ENCODE measurements around the gene UCP3. TPM values are rescaled to one million over a fixed set of nuclear protein-coding genes. Genes with fewer than 3 reads are reported as not detected.
"Not testable (repeated sequence)": the region's sequence is repeated elsewhere in the genome, so short reads cannot be mapped to it uniquely, and the experiment has no call there.

The UCP3 gene
- total RNA-seq, 2 donors from 2014 or later, result 5.5 to 6.0 TPM

DNA sequence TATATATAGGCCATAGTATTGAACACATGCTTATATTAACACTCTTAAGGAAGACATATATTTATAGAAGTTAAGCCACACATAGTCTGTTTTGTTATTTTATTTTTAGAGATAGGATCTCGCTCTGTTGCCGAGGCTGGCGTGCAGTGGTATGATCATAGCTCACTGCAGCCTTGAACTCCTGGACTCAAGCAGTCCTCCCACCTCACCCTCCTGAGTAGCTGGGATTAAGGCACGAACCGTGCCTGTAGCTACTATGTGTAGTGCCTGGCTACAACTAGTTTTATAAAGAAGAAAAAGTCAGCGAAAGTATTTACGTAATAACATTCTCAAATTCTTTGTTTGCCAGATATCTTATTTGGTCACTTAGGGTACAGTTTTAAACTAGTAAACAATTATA, 20.7 kb downstream of the UCP3 start:
- Mint-ChIP-seq H3K4me3 (no peak overlapping the region), H3K36me3 (ENCODE audit: low read depth) (no peaks in the 10 kb centered on the region), H3K27me3 (no peaks in the 10 kb centered on the region), H3K4me1 (peaks cover 25% of the 10 kb centered on the region), H3K27ac (peak overlapping the region; percentile 63)
- no peaks in the 10 kb centered on the region for H3K9me3 ChIP-seq (ENCODE audit: control insufficient read depth, low read length, poor library complexity, severe bottlenecking)
- no peak for ATAC-seq
- DNase-seq, result no peak

DNA sequence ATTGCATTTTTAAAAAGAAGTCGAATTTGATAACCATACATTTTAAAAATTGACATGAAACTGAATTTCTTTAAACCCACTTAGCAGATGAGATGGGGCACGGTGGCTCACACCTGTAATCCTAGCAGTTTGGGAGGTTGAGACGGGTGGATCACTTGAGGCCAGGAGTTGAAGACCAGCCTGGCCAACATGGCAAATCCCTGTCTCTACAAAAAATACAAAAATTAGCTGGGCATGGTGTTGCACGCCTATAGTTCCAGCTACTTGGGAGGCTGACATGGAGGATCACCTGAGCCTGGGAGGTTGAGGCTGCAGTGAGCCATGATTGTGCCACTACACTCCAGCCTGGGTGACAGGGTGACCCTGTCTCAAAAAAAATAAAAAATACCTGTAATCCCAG, 23.2 kb downstream of the UCP3 start:
- H3K4me3 Mint-ChIP-seq; DNase-seq; ATAC-seq; H3K9me3 ChIP-seq (ENCODE audit: control insufficient read depth, low read length, poor library complexity, severe bottlenecking); H3K27me3 Mint-ChIP-seq; H3K36me3 Mint-ChIP-seq (ENCODE audit: low read depth): not testable (repeated sequence)
- Mint-ChIP-seq H3K4me1 (peaks cover 25% of the 10 kb centered on the region), H3K27ac (peak overlapping the region; percentile 100)

DNA sequence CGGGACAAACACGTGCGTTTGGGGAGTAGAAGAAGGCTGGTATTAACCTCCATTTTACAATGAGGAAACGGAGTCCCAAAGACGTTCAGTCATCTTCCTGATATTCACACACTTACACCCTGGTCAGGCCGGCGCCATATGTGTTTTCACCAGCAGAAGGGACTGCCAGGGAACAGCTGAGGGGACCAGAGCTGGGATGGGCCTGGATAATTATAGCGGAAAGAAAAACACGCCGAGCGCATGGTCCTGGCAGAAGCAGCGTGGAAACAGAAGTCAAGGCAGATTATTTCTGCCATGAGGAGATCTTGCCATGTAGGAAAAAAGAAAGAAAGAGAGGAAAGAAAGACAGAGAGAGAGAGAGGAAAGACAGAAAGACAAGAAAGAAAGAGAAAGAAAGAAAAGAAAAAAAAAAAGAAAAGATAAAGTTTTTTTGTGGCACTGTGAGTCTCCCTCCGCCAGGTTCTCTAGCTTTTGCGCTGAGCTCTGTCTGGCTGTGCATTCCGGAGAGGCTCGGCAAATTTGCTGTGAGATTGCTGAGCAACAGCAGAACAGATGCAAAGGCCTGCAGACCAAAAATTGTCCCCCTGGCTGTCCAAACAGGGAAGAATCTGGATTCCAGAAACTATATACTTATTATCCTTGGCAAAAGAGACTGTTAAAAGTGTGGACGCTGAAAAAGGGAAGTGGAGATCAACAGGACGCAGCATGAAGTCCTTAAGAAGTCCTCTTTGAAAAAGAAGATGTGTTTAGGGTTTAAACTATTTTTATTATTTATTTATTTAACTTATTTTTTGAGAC, 24.9 kb downstream of the UCP3 start:
- ATAC-seq, result no peak
- no peaks in the 10 kb centered on the region for H3K9me3 ChIP-seq (ENCODE audit: control insufficient read depth, low read length, poor library complexity, severe bottlenecking)
- Mint-ChIP-seq H3K27me3 (no peaks in the 10 kb centered on the region), H3K27ac (peak overlapping the region; percentile 100), H3K36me3 (ENCODE audit: low read depth) (peaks cover 10% of the 10 kb centered on the region), H3K4me1 (peaks cover 38% of the 10 kb centered on the region), H3K4me3 (peak overlapping the region; percentile 100)
- no peak for DNase-seq

DNA sequence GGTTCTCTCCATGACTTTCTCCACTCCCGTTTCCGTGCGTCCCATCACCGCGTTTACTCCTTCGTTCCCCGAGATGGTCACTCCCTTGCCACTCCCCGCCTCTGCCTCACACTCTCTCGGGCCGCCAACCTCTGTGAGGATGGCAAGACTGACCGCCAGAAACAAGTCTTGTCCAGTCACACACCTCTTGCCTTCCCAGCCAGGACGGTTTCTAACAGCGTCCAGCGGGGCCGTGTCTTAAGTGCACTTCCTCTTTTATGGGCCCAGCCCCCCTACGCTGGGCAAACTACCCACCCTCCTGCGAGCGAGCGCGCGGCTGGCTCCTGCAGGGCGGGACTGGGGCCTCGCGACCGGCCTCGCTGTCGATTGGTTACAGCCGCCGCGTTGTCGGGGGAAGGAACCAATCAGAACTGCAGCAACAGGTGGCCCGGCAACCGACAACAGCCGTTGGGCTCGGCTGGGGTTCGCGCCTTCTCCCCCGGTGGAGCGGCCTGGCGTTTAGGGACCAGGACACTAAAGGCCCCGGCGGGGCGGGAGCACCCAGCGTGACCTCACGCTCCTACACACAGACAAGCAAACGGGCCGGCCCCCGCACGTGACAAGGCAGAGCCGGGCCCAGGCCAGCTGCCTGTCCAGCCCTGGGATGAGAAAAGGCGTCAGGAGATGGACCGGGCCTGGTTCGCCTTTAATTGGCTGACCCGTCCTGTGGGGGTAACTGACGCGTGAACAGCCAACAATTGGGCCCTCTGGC, 25.7 kb downstream of the UCP3 start:
- H3K9me3 ChIP-seq (ENCODE audit: control insufficient read depth, low read length, poor library complexity, severe bottlenecking), result no peaks in the 10 kb centered on the region
- H3K4me1 Mint-ChIP-seq, result peaks cover 42% of the 10 kb centered on the region
- peaks cover 11% of the 10 kb centered on the region for H3K36me3 Mint-ChIP-seq (ENCODE audit: low read depth)
- no peaks in the 10 kb centered on the region for H3K27me3 Mint-ChIP-seq
- ATAC-seq (peak; percentile 79), DNase-seq (peak; percentile 86 to 88 (median 88))
- H3K27ac Mint-ChIP-seq, result peak overlapping the region; percentile 100
- peak overlapping the region; percentile 100 for H3K4me3 Mint-ChIP-seq

DNA sequence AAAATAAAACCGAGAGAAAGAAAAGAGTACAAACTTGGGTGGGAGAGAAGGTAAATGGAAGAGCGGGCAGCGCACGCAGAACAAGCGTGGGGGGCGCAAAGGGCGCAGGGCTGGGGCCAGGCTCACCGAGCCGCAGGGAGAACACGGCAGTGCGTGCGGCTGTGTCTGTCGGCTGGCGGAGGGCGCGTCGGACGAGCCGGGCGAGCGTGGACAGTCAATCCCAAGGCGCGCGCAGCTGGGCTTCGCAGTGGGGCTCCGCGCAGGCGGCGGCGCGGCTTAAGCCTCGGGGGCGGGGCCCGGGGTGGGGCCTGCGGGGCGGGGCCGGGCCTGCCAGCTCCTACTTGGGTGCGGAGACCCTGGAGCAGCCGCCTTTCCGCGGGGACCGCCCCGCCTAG, 26.3 kb downstream of the UCP3 start, which contains the start of gene UCP2:
Gene UCP2 (minus strand): TSS at position 249 of the 395 bp plus-strand sequence. CDS start 4,465 bp downstream, outside the sequence.
- H3K4me3 Mint-ChIP-seq, result peak within 1 kb of the TSS; percentile 100
- peaks cover 42% of the 10 kb centered on the region for H3K4me1 Mint-ChIP-seq
- H3K9me3 ChIP-seq (ENCODE audit: control insufficient read depth, low read length, poor library complexity, severe bottlenecking), result no peaks in the 10 kb centered on the region
- peak; percentile 77 to 85 (median 79) for DNase-seq
- H3K27me3 Mint-ChIP-seq, result no peaks in the 10 kb centered on the region
- peak; percentile 69 for ATAC-seq
- peak within 1 kb of the TSS; percentile 100 for H3K27ac Mint-ChIP-seq
- peaks cover 11% of the 10 kb centered on the region for H3K36me3 Mint-ChIP-seq (ENCODE audit: low read depth)

DNA sequence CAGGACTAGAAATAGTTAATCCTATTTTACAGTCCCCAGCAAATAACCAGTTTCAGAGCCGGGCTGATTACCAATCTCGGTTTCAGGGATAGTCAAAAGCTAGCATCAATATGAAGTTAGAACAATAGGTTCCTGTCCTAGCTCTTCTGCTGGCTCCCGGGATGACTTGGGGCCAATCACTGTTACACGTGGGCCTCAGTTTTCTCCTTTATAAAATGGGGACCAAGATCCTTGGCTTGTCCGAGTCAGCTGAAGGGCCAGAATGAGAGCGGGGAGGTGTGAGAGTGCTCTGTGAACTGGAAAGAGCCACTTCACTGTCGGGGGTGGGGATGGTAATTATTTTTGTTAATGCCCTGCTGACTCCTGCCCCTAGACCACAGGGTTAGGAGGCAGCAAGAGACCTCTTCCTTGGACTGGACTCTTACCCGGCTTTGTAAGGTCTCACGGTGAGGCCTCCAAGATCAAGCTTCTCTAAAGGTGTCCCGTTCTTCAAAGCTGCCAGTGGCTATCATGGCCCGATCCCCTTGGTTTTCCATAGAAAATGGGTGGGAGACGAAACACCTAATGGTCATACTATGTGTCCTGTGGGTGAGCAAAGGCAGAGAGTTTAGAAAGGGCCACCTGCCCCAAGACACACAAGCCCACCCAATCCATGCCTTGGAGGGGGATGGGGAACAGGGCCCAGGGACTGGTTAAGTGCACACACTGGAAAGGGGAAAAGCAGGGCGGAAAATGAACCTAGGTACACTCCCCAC, 27.7 kb downstream of the UCP3 start:
- DNase-seq (peak in 1 of 3 donors; percentile 4), ATAC-seq (no peak)
- Mint-ChIP-seq H3K4me3 (peak overlapping the region; percentile 100), H3K36me3 (ENCODE audit: low read depth) (peaks cover 14% of the 10 kb centered on the region), H3K27ac (peak overlapping the region; percentile 100), H3K27me3 (no peaks in the 10 kb centered on the region), H3K4me1 (peaks cover 51% of the 10 kb centered on the region)
- H3K9me3 ChIP-seq (ENCODE audit: control insufficient read depth, low read length, poor library complexity, severe bottlenecking), result no peaks in the 10 kb centered on the region

DNA sequence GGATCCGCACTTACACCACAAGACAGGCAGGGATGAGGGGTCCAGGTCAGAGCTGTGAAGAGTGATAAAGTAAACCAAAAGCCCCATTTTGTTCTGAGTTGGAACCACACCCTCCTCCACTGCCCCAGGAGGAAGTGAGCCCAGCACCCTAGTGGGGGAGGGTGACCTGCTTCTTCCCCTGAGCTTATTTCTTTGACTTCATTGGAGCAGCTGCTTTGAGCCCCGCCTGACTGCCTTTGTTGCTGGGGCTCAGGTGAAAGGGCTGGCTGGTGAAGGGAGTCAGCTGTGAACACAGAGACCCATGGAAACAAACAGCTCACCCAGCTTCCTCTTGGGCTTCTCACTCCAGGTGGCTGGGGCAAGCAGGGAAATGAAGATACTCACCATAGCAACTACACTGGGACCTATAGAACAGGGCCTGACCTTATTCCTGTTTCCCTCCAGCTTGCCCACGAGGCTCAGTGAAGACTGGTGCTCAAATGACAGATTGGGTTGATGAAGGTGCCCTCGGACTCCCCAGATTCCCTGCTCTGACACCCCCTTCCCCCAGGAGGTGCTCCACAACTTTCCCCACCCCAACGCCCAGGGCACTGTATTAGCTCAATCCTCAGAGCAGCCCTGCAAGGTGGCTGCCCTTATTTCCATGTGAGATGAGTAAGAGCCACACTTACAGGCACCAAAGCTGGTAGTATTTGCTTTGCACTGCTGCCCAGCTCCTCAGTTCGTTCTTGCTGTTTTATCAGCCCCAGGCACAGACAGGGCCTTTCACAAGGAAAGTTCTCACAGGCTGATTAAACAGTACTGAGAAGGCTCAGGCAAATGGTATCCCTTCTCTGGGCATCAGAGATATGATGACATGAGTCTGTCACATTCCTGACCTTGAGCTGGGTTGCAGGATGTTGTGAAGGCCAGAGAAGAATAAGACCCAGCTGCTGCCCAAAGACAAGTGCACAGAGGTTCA, 28.6 kb downstream of the UCP3 start:
- no peaks in the 10 kb centered on the region for H3K9me3 ChIP-seq (ENCODE audit: control insufficient read depth, low read length, poor library complexity, severe bottlenecking)
- peaks cover 60% of the 10 kb centered on the region for H3K4me1 Mint-ChIP-seq
- H3K4me3 Mint-ChIP-seq, result peak overlapping the region; percentile 100
- ATAC-seq (peak; percentile 66), DNase-seq (peak; percentile 41 to 74 (median 67))
- H3K27me3 Mint-ChIP-seq, result no peaks in the 10 kb centered on the region
- peaks cover 19% of the 10 kb centered on the region for H3K36me3 Mint-ChIP-seq (ENCODE audit: low read depth)
- H3K27ac Mint-ChIP-seq, result peak overlapping the region; percentile 100

DNA sequence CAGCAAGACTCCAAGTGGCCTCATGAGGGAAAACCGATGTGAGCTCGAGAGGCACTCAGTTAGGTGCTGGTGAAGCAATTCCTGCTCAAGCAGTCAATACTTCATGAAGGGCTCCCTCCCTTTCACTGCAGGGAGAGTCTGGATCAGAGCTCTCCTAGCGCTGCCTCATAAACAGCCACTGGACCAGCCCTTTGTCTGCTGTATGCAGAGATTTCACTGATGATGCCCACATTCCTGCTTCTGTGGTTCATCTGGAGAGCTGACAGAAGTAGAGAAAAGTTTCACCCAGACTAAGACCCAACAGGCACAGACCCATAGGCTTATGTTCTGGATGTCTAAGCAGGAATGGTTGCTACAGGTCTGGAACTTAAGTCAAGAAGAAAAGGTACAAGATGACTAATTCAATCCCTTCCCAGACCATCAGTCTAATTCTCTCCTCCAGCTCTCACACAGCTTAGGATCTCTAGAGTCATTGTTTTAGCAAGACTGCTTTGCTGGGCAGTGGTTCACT, 30.3 kb downstream of the UCP3 start:
- DNase-seq, result no peak
- no peaks in the 10 kb centered on the region for H3K9me3 ChIP-seq (ENCODE audit: control insufficient read depth, low read length, poor library complexity, severe bottlenecking)
- Mint-ChIP-seq H3K27ac (peak overlapping the region; percentile 100), H3K36me3 (ENCODE audit: low read depth) (peaks cover 25% of the 10 kb centered on the region), H3K27me3 (no peaks in the 10 kb centered on the region), H3K4me1 (peaks cover 72% of the 10 kb centered on the region), H3K4me3 (peak overlapping the region; percentile 100)
- no peak for ATAC-seq

DNA sequence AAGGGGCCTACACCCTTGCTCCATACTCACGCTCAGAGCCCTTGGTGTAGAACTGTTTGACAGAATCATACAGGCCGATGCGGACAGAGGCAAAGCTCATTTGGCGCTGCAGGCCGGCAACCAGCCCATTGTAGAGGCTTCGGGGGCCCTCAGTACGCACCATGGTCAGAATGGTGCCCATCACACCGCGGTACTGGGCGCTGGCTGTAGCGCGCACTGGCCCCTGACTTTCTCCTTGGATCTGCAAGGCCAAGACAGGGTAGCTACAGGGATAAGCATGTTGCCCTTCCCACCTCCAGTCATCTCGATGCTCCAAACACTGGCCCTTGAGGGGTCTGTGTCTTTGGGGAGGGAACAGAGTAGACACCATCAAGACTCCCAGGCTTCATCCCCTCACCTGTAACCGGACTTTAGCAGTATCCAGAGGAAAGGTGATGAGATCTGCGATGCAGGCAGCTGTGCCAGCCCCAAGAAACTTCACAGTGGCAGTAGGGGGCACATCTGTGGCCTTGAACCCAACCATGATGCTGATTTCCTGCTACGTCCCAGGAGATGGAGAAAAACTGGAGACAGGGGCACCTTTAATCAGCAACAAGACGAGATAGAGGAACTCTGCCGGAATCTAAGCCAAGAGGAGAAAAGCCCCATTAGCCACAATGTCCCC, 30.9 kb downstream of the UCP3 start:
- Mint-ChIP-seq H3K27me3 (no peaks in the 10 kb centered on the region), H3K36me3 (ENCODE audit: low read depth) (peaks cover 23% of the 10 kb centered on the region), H3K27ac (peak overlapping the region; percentile 100), H3K4me1 (peaks cover 70% of the 10 kb centered on the region), H3K4me3 (peak overlapping the region; percentile 100)
- ATAC-seq, result no peak
- no peak for DNase-seq
- H3K9me3 ChIP-seq (ENCODE audit: control insufficient read depth, low read length, poor library complexity, severe bottlenecking), result no peaks in the 10 kb centered on the region

DNA sequence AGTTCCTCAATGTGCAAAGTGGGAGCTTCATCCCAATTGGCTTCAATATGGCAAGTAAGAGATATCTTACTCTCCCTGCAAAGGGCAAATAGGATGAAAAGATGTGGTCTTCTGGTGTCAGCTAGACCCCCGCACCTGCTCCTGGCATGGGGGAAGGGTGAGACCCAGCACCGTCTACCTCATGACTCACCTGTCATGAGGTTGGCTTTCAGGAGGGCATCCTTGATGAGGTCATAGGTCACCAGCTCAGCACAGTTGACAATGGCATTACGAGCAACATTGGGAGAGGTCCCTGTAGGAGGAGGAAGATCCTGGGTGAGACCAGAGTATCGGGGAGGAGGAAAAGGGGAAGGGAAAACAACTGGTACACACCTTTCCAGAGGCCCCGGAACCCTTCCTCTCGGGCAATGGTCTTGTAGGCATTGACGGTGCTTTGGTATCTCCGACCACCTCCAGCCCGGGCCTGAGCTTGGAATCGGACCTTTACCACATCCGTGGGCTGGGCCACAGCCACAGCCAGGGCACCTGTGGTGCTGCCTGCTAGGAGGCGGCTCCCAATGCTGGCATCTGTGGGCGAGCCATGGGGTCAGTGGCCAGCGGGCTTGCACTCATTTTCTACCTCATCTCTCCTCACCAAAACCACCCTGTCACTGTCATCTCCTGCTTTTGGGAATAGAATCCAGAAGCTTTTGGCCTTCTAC, 32.3 kb downstream of the UCP3 start:
- DNase-seq, result no peak
- peak overlapping the region; percentile 100 for H3K27ac Mint-ChIP-seq
- no peaks in the 10 kb centered on the region for H3K27me3 Mint-ChIP-seq
- peaks cover 70% of the 10 kb centered on the region for H3K4me1 Mint-ChIP-seq
- ATAC-seq, result no peak
- H3K9me3 ChIP-seq (ENCODE audit: control insufficient read depth, low read length, poor library complexity, severe bottlenecking), result no peaks in the 10 kb centered on the region
- H3K4me3 Mint-ChIP-seq, result peak overlapping the region; percentile 100
- H3K36me3 Mint-ChIP-seq (ENCODE audit: low read depth), result peaks cover 17% of the 10 kb centered on the region

DNA sequence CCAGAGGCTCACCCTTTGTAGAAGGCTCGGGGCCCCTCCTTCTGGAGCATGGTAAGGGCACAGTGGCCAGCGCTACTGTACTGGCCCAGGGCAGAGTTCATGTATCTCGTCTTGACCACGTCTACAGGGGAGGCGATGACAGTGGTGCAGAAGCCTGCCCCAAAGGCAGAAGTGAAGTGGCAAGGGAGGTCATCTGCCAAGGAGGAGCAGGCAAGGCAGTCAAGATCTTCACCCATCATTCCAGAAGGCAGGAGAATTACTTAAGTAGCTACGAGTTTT, 33.5 kb downstream of the UCP3 start:
- ATAC-seq (no peak), DNase-seq (no peak)
- Mint-ChIP-seq H3K27me3 (no peaks in the 10 kb centered on the region), H3K4me1 (peaks cover 71% of the 10 kb centered on the region), H3K36me3 (ENCODE audit: low read depth) (peaks cover 16% of the 10 kb centered on the region), H3K27ac (peak overlapping the region; percentile 100), H3K4me3 (peak overlapping the region; percentile 87)
- H3K9me3 ChIP-seq (ENCODE audit: control insufficient read depth, low read length, poor library complexity, severe bottlenecking), result no peaks in the 10 kb centered on the region
